HG03342 (cell line): ENCODE data around the gene PPWD1.
A peak's percentile ranks its signal among the peaks of the same experiment; 100 is the strongest.

Experiments used
- ATAC-seq: cut with Tn5 transposase; IDR thresholded peaks from one replicate; pipeline ENCODE4 v1.9.1; 2021; ENCODE audit warnings: mild to moderate bottlenecking, moderate library complexity; ENCODE audit not compliant: unreplicated experiment

Gene PPWD1

DNA sequence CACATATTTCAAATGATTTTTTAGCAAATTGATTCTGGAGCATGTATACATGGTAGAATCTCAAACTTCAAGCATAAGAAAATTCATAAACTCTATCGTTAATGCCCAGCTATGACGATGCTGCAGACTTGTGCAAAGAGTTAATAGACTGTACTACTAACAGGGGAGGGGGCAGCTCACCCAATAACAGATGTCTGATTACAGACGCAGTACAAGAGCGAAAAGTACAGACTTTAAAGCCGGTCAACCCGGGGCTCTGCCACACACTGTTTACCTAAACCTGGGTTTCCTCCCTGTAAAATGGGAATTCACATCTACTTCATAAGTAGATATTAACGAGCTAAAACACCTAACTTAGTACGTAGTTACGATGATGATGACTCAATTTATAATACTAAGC, 60.4 kb downstream of the PPWD1 start:
- ATAC-seq, result no peak

GRCh38 chr5:65624025-65624570, 61.0 kb downstream of the PPWD1 start, which contains the start of gene TRIM23:
Gene TRIM23, minus strand, starts transcription at chr5:65624333. Its CDS starts 59 bp downstream, at chr5:65624274.
- peak; percentile 94 for ATAC-seq

GRCh38 chr5:65624571-65625555, 61.8 kb downstream of the PPWD1 start, which contains the start of the genes SHLD3 and TRAPPC13:
Gene SHLD3, plus strand, starts transcription at chr5:65625027. Its CDS starts 4,561 bp downstream, at chr5:65629588.
Gene TRAPPC13, plus strand, starts transcription at chr5:65625027. Its CDS starts 34 bp downstream, at chr5:65625061.
- ATAC-seq, result peak; percentile 69

DNA sequence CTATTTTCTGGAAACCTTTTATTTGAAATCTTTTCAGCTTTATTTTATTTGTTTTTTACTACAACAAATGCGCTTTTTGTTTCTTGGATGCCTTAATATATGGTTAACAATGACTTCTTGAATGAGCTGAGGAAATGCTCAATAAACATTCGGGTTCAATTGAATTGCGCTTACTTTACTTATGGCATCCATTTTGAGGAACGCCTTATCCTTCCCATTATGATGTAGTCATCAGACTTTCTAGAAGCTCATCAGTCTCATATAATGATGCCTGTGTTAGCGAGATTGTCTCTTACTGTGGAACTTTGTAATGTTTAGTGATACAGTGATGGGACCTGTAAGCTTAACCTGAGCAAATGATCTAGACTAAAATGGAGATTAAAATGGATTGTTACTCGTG, 62.6 kb downstream of the PPWD1 start:
- no peak for ATAC-seq

DNA sequence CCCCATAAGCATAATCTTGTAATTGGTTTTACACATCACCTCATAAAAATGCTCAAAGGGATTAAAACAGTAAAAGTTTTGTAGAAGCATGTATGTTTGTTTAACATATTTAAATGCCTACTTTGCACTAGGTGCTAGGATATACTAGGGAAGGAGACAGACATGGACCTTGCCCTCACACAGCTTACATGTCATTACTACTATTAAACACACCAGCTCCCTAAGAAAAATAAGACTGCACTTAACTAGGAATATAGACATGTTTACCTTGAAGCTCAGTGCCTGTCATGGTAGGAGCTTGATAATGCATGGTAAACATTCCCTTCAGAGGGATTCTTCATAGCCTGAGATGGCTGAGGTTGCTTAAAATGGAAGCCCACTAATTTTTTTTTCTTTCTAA, 67.9 kb downstream of the PPWD1 start:
- no peak for ATAC-seq
